GM23338 (cell line): Measurements from ENCODE around the gene PEPD. TPM values are rescaled to one million over a fixed set of nuclear protein-coding genes. Genes with fewer than 3 reads are reported as not detected.

Experiments
- ATAC-seq: fragments of 200-7000 bp; cut with Tn5 transposase; 3 replicates; pipeline ENCODE4 v1.9.1; 2020
- DNase-seq: peaks from one replicate; pipeline ENCODE4 v3.0.0-alpha.2; 2015; ENCODE audit warnings: low spot score
- H2AFZ ChIP-seq: fragments of 200-600 bp; sonication (generic); 2 replicates; pipeline ENCODE4 v1.8.0; 2016; ENCODE audit warnings: antibody characterized with exemption, mild to moderate bottlenecking, moderate library complexity
- H3F3A ChIP-seq: fragments of 200-600 bp; sonication (generic); replicated peaks from 2 replicates; pipeline ENCODE4 v1.8.0; 2017; ENCODE audit warnings: antibody characterized with exemption, mixed run types, low read depth
- H3K27ac ChIP-seq: fragments of 200-600 bp; sonication (generic); 2 replicates; pipeline ENCODE4 v1.6.1; 2016; ENCODE audit warnings: low read depth
- H3K27me3 ChIP-seq: fragments of 200-600 bp; sonication (generic); 2 replicates; pipeline ENCODE4 v1.8.0; 2016; ENCODE audit warnings: mild to moderate bottlenecking, mixed run types, moderate library complexity; ENCODE audit not compliant: insufficient read depth
- H3K36me3 ChIP-seq: fragments of 200-600 bp; sonication (generic); 2 replicates; pipeline ENCODE4 v1.8.0; 2016; ENCODE audit warnings: mild to moderate bottlenecking; ENCODE audit not compliant: insufficient read depth
- H3K4me1 ChIP-seq: fragments of 200-600 bp; sonication (generic); 2 replicates; pipeline ENCODE4 v1.8.0; 2016; ENCODE audit warnings: mild to moderate bottlenecking, moderate library complexity; ENCODE audit not compliant: insufficient read depth
- H3K4me2 ChIP-seq: fragments of 200-600 bp; sonication (generic); 2 replicates; pipeline ENCODE4 v1.7.1; 2017; ENCODE audit warnings: mixed run types
- H3K4me3 ChIP-seq: fragments of 200-600 bp; sonication (generic); 2 replicates; pipeline ENCODE4 v1.6.1; 2016; ENCODE audit warnings: mixed run types
- H3K79me2 ChIP-seq: fragments of 200-600 bp; sonication (generic); replicated peaks from 2 replicates; pipeline ENCODE4 v1.8.0; 2017; ENCODE audit warnings: mild to moderate bottlenecking; ENCODE audit not compliant: insufficient read depth
- H3K9me2 ChIP-seq: fragments of 200-600 bp; sonication (generic); 2 replicates; pipeline ENCODE4 v1.8.0; 2017; ENCODE audit not compliant: insufficient read depth
- H4K20me1 ChIP-seq: fragments of 200-600 bp; sonication (generic); replicated peaks from 2 replicates; pipeline ENCODE4 v1.8.0; 2017; ENCODE audit warnings: mild to moderate bottlenecking; ENCODE audit not compliant: insufficient read depth
- H3K27ac Mint-ChIP-seq: 2 replicates; pipeline ENCODE4 v1.8.0; 2020; ENCODE audit warnings: inconsistent platforms, mild to moderate bottlenecking, moderate library complexity, mixed read lengths
- H3K27me3 Mint-ChIP-seq: 3 replicates; pipeline ENCODE4 v1.8.0; 2022; ENCODE audit warnings: low read depth, mild to moderate bottlenecking, moderate library complexity, mixed read lengths, inconsistent platforms; ENCODE audit not compliant: insufficient read depth, poor library complexity
- H3K36me3 Mint-ChIP-seq: 3 replicates; pipeline ENCODE4 v1.8.0; 2021; ENCODE audit warnings: low read depth, mild to moderate bottlenecking, inconsistent platforms, moderate library complexity, mixed read lengths
- H3K4me1 Mint-ChIP-seq: 3 replicates; pipeline ENCODE4 v1.8.0; 2020; ENCODE audit warnings: mild to moderate bottlenecking, inconsistent platforms, mixed read lengths
- H3K4me3 Mint-ChIP-seq: 3 replicates; pipeline ENCODE4 v1.8.0; 2021; ENCODE audit warnings: moderate library complexity, mild to moderate bottlenecking, inconsistent platforms, mixed read lengths
- H3K9me3 Mint-ChIP-seq: 3 replicates; pipeline ENCODE4 v1.8.0; 2020; ENCODE audit warnings: moderate library complexity, mild to moderate bottlenecking, inconsistent platforms, mixed read lengths
- CREB1 ChIP-seq: fragments of 250-450 bp; sonication (Bioruptor Pico); IDR thresholded peaks from 2 replicates; pipeline ENCODE4 v1.5.0; 2020; ENCODE audit warnings: low read depth, mild to moderate bottlenecking, moderate library complexity
- CTCF ChIP-seq, 2 experiments: fragments of 200-600 bp in 1 of 2; sonication (generic) in 1 of 2; conservative IDR thresholded peaks; 2 replicates each; pipeline versions ENCODE4 v1.5.1 to v1.6.1; 2016 to 2017; ENCODE audit warnings: antibody characterized with exemption in 2 of 2, low read depth in 2 of 2, mild to moderate bottlenecking in 2 of 2, moderate library complexity in 1 of 2
- ETS1 ChIP-seq: IDR thresholded peaks from 2 replicates; pipeline ENCODE4 v1.6.1; 2016; ENCODE audit warnings: antibody characterized with exemption
- EZH2 ChIP-seq: fragments of 200-600 bp; sonication (generic); IDR thresholded peaks from one replicate; pipeline ENCODE4 v1.8.0; 2017; ENCODE audit warnings: antibody characterized with exemption, mild to moderate bottlenecking, low read depth; ENCODE audit not compliant: unreplicated experiment
- EZH2phosphoT487 ChIP-seq: fragments of 200-600 bp; sonication (generic); IDR thresholded peaks from one replicate; pipeline ENCODE4 v1.8.1; 2018; ENCODE audit warnings: antibody characterized with exemption; ENCODE audit not compliant: unreplicated experiment
- JUNB ChIP-seq: IDR thresholded peaks from one replicate; pipeline ENCODE4 v1.6.1; 2016; ENCODE audit warnings: antibody characterized with exemption; ENCODE audit not compliant: unreplicated experiment
- NANOG ChIP-seq: IDR thresholded peaks from 2 replicates; pipeline ENCODE4 v1.6.1; 2016; ENCODE audit warnings: antibody characterized with exemption, borderline replicate concordance
- POLR2AphosphoS5 ChIP-seq: IDR thresholded peaks from 2 replicates; pipeline ENCODE4 v1.6.1; 2016; ENCODE audit warnings: antibody characterized with exemption, low read depth
- REST ChIP-seq: IDR thresholded peaks from one replicate; pipeline ENCODE4 v1.6.1; 2018; ENCODE audit warnings: antibody characterized with exemption; ENCODE audit not compliant: unreplicated experiment
- STAT1 ChIP-seq: IDR thresholded peaks from one replicate; pipeline ENCODE4 v1.6.1; 2016; ENCODE audit warnings: antibody characterized with exemption; ENCODE audit not compliant: unreplicated experiment
- ZNF114 ChIP-seq: fragments of 250-450 bp; sonication (Bioruptor Pico); IDR thresholded peaks from 2 replicates; pipeline ENCODE4 v1.5.0; 2020; ENCODE audit warnings: mild to moderate bottlenecking, moderate library complexity
- ZNF331 ChIP-seq: fragments of 250-450 bp; sonication (Bioruptor Pico); IDR thresholded peaks from 2 replicates; pipeline ENCODE4 v1.5.0; 2020; ENCODE audit warnings: low read depth, mild to moderate bottlenecking, moderate library complexity
- ZNF462 ChIP-seq: fragments of 250-450 bp; sonication (Bioruptor Pico); IDR thresholded peaks from 2 replicates; pipeline ENCODE4 v1.5.0; 2020; ENCODE audit warnings: mild to moderate bottlenecking, moderate library complexity
- polyA plus RNA-seq: library from polyadenylated mRNA; unstranded; fragments of >200 nt; fragmentation: Nextera tagmentation; extraction: Ambion mirVana; gene quantifications from 2 replicates; pipeline ENCODE4 v1.2.1, GENCODE V29; 2016
- total RNA-seq: library from RNA; depleted of rRNA; stranded (reverse); fragments of >200 nt; shearing (Covaris generic); gene quantifications from 2 replicates; pipeline ENCODE4 v1.2.3, GENCODE V29; 2014

PEPD gene
- total and polyA plus RNA-seq, 2 experiments from 2014 or later: 81.7 to 89.2 TPM

GRCh38 chr19:33462112-33462791 lies 59.3 kb downstream of the PEPD start:
- no peaks in the 10 kb centered on the region for H3K4me1 ChIP-seq
- peaks cover 4% of the 10 kb centered on the region; the same call in 1 of the 3 replicates for H3K36me3 Mint-ChIP-seq
- no peaks in the 10 kb centered on the region for H3K27me3 Mint-ChIP-seq
- H3K27ac ChIP-seq: no peak overlapping the region
- no peak overlapping the region for H3K4me3 Mint-ChIP-seq
- no peak overlapping the region for H2AFZ ChIP-seq
- H3K27ac Mint-ChIP-seq: no peak overlapping the region; the same call in 1 of the 2 replicates
- no peaks in the 10 kb centered on the region for H3K36me3 ChIP-seq
- H3K4me3 ChIP-seq: no peak overlapping the region
- H4K20me1 ChIP-seq: peaks cover 3% of the 10 kb centered on the region
- H3K9me2 ChIP-seq: no peaks in the 10 kb centered on the region
- H3K79me2 ChIP-seq: no peaks in the 10 kb centered on the region
- ATAC-seq (no peak), DNase-seq (no peak)
- no peaks in the 10 kb centered on the region for H3K4me1 Mint-ChIP-seq
- no peaks in the 10 kb centered on the region for H3F3A ChIP-seq
- no peaks in the 10 kb centered on the region for H3K9me3 Mint-ChIP-seq
- no peak overlapping the region for H3K4me2 ChIP-seq
- H3K27me3 ChIP-seq: no peaks in the 10 kb centered on the region
- no peak for TF ChIP-seq CTCF (conservative IDR thresholded peaks at IDR 0.05; ENCODE audit: low read depth in 2 of 2)
- no peak for TF ChIP-seq REST
- TF ChIP-seq ZNF462: no peak
- no peak for TF ChIP-seq EZH2
- TF ChIP-seq ETS1: no peak
- no peak for TF ChIP-seq EZH2phosphoT487
- TF ChIP-seq ZNF114: no peak
- TF ChIP-seq CREB1 (CRISPR knock-in tag): no peak
- TF ChIP-seq NANOG: no peak
- no peak for TF ChIP-seq JUNB
- TF ChIP-seq STAT1: no peak
- no peak for TF ChIP-seq POLR2AphosphoS5
- no peak for TF ChIP-seq ZNF331 (CRISPR knock-in tag)
